ENCODE measurements around the gene RGS19. TPM values are rescaled to one million over a fixed set of nuclear protein-coding genes. Genes with fewer than 3 reads are reported as not detected.

RGS19 gene

Small RNAs within 50 kb of the gene (small RNA-seq; reads per million reads assigned to genes)
- gene AL355803.1 (ENCODE audit: insufficient read depth) = not detected
- not detected for gene MIR6813 (ENCODE audit: insufficient read depth)
